Tongue (tissue), 2 donors: ENCODE measurements around the gene TYROBP. TPM values are rescaled to one million over a fixed set of nuclear protein-coding genes. Genes with fewer than 3 reads are reported as not detected.
A peak's percentile ranks its signal among the peaks of the same experiment; 100 is the strongest.
"Not testable (repeated sequence)": the region's sequence is repeated elsewhere in the genome, so short reads cannot be mapped to it uniquely, and the experiment has no call there.

Experiments used
- DNase-seq: peaks from one replicate; pipeline ENCODE4 v3.0.0-alpha.2; 2015
- total RNA-seq: library from RNA; depleted of rRNA; stranded (reverse); fragments of >200 nt; gene quantifications from one replicate; pipeline ENCODE4 v1.2.3, GENCODE V29; 2014

Gene TYROBP
- total RNA-seq, 1 donor from 2014 or later, result 3.6 TPM

DNA sequence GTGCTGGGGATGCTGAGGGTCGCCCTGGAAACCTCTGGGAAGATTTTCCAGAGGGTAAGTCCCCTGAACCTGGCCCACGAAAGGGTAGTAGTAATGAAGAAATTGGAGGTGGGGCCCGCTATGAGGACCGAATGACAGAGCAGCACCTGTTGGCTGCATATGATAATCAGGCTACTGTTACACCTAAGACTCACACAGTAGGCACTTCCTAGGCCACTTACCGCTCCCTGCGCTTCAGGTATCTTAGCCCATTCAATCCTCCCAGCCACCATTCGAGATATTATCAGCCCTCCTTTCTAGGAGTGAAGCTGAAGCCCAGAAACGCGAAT is 23.7 kb upstream of the TYROBP start:
- DNase-seq, result no peak

DNA sequence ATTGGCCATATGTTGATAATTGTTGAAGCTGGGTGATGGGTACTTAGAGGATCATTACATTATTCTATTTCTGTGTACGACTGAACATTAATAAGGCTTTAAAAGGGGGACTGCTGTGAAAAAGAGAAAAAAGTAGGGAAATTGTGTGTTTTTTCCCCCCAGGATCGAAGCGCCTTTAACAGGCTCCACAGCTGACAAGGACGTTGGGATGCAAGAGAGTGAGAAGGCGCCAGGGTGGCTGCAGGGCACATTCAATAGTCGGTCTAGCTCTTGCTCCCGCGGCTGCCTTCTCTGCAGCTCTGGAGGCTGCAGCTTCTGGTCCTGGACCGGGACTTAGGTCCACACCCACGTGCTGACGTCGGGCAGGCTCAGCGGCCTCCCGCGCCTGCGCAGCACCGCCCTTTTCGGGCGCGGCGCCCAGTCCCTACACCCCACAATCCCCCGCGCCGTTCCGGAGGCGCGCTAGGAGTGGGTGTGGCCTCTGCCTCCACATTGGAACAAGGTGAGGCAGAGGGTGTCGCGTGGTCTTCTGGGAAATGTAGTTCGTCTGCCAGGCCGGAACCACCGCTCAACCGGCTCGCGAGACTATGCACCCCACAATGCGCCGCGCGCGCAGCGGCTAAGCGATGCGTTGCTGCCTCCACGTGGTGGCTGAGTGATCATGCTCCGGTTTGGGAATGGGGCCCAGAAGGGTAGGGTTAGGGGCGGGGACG is 23.2 kb upstream of the TYROBP start:
- peak; percentile 100 for DNase-seq

DNA sequence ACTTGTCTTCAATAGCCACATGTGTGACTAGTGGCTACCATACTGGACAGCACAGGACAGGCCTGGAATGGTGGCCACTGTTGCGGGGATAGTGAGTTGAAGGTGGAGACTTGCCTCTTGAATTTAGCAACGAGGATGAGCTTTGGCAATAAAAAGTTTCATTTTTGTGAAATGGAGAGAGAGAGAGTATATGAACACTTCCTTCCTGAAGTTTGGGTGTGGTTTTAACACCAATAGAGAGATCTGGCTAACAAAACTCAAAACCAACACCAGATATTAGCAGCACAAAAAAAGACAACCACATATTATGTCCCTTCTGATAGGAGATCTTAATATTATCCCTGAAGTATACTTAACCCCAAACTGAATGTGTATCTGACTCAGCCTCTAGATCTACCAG is 21.8 kb upstream of the TYROBP start:
- no peak for DNase-seq

DNA sequence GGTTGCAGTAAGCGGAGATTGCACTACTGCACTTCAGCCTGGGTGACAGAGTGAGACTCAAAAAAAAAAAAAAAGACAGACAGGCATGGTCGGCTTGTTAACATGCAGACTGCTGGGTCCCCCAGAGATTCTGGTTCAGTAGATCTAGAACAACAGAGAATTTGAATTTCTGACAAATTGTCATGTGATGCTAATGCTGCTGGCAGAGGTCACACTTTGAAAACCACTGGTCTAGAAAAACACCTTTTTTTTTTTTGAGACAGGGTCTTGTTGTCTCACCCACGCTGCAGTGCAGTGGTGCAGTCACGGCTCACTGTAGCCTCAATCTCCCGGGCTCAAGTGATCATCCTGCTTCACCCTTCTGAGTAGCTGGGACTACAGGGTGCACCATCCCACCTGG is 20.4 kb upstream of the TYROBP start:
- no peak for DNase-seq

DNA sequence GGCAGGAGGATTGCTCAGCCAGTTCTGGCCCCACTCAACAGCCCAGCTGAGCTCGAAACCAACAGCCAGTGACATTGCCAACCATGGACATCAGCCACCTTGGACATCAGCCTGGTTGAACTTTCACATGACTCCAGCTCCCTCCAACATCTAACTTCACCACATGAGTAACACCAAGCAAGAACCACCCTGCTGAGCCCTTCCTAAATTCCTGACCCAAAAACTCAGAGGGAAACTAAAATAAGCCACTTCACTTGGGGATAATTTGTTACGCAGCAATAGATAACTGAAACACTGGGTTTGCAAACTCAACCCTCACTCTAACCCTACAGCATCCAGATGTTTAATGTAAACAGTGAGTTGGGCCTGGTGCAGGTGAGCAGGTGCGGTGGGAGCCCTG is 17.4 kb upstream of the TYROBP start:
- no peak for DNase-seq

DNA sequence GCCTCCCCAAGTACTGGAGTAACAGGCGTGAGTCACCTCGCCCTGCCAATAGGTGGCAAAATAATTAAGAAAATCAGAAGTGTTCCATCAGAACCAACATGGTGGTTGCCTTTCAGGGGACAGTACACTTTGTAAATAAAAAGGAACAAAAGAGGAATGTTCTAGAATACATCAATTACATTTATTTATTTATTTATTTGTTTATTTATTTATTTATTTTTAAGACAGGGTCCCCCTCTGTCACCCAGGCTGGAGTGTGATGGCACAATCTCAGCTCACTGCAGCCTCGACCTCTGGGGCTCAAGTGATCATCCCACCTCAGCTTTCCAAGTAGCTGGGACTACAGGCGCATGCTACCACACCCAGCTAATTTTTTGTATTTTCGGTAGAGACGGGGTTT is 12.9 kb upstream of the TYROBP start:
- no peak for DNase-seq

DNA sequence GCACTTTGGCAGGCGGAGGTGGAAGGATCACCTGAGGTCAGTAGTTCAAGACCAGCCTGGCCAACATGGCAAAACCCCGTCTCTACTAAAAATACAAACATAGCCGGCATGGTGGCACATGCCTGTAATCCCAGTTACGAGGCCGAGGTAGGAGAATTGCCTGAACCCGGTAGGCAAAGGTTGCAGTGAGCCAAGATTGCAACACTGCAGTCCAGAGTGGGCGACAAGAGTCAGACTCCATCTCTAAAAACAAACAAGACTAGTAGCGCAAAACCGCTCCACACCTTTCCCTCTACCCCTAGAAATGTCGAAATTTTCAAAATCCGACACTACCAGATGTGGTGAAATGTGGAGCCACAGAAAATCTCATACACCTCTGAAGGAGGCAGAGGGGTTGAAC is 11.2 kb upstream of the TYROBP start:
- DNase-seq, result no peak

DNA sequence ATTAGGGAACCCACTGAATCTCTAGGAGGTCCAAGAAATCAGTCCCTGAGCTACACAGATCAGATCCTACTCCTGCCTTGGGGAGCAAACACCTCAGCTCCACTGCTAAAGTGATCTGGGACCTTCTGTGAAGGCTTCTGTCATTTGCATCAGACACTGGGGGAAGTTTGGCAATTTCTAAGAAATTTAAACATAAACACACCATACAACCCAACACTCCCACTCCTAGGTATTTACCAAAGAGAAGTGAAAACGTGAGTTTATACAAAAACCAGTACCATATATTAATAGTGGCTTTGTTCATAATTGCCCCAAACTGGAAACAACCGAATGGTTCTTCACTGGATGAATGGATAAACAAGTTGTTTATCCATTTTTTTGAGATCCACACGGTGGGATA is 7.3 kb upstream of the TYROBP start:
- DNase-seq, result no peak

DNA sequence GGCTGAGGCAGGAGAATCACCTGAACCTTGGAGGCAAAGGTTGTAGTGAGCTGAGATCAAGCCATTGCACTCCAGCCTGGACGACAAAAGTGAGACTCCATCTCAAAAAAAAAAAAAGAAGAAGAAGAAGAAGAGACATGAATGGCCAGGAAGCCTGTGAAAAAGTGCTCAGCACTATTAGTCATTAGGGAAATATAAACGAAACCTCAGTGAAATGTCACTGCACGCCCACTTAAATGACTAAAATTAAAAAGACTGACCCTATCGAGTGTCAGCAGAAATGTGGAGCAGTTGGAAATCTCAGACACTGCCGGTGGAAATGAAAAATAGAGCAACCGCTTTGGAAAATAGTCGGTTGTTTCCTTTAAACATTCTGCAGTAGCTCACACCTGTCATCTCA is 5.5 kb upstream of the TYROBP start:
- no peak for DNase-seq

DNA sequence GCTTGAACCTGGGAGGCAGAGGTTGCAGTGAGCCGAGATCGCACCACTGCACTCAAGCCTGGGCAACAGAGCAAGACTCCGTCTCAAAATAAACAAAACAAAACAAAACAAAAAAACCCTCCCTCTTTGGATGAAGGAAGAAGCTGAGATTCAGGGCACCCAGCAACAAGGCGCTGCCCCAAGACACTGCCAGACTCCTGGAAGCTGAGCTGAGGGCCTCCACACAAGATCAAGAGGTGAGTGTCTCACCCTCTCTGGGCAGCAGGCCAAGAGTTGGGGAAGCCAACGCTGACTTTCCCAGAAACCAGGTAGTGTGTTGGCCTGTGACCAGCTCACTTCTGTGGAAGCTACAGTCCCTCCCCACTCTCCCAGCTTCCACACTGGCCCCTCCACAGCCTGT is 3.7 kb upstream of the TYROBP start:
- DNase-seq, result no peak

DNA sequence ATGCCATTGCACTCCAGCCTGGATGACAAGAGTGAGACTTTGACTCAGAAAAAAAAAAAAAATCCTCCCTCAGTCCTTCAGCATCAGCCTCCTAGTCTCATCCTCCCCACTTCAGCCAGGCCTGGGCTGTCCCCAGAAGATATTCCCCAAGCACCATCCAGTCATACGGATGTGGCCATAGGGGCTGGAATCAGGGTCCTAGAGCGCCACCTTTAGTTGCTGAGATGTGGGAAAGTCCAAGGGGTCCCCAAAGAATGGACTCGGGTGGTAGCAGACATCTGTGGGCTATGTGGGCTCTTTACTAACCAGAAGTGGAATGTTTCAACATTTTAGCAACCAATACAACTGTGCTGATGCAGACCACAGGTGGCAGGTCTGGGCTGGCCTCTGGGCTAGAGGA is 3.1 kb upstream of the TYROBP start:
- no peak for DNase-seq

DNA sequence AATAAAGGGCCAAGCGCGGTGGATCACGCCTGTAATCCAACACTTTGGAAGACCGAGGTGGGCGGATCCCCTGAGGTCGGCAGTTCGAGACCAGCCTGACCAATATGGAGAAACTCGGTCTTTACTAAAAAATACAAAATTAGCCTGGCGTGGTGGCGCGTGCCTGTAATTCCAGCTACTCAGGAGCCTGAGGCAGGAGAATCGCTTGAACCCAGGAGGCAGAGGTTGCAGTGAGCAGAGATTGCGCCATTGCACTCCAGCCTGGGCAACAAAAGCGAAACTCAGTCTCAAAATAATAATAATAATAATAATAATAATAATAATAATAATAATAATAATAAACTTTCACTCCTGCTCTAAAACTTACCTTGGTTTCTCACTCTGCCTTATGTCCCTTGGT is 2.3 kb upstream of the TYROBP start:
- DNase-seq, result not testable (repeated sequence)

DNA sequence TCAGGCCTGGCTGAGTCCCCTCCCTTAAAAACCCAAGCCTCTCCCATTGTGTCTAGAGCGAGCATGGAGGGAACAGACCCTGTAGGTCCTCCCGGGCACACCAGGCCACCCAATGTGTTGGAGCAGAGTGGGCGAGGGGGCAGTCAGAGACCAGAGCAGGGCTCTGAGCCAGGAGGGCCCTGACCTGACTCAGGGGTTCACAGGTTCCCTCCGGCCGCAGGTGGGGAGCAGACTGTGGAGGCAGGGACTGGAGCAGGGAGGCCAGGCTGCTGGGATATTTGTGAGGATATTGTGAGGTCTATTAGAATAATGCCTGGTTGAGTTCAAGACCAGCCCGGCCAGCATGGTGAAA is 1.6 kb upstream of the TYROBP start:
- DNase-seq, result no peak

DNA sequence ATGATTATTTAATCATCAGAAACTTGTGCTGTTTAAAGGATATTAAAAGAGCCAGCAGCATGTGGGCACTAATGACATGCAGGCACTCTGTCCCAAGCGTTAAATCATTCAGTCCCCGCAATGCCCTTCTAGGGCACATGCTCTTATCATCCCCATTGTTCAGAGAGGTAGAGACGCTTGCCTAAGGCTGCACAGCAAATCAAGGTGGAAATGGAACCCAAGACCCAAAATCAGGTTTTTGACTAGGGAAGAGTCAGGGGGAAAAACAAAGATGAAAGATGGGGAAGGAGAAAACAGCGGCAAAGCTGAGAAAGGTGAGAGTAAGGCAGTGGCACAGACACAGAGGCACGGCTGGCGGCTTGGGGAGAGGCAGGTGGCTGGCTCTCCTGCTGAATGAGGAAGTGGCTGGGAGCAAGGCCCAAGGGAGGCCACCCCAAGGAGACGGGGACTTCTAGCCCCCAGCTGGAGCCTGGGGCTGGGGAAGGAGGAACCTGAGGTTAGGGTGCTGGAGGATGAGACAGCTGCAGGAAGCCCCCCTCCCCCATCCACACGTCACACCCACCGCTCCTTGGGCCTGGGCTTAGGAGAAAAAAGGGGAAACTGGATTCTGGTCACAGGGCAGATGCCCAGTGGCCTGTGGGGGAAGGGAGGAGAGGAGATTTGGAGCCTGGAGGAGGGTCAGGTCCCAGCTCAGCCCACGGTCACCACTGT is 1.0 kb upstream of the TYROBP start:
- DNase-seq, result peak; percentile 29

DNA sequence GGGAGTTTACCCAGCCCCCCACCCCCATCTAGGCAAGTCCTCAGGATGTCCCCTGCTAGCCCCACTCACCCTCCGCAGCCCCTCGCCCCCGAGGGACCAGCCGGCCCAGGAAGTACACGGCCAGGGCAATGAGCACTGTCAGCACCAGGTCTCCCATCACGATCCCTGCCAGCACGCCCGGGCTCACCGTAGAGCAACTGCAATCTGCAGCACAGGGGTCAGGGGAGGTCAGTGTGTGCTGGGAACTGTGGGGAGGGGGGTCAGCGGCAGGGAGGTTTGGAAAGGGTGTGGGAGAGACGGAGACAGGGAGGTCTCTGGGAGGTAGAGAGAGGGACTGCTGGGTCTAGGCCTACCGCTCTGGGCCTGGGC is 734 bp downstream of the TYROBP start:
- DNase-seq, result no peak

DNA sequence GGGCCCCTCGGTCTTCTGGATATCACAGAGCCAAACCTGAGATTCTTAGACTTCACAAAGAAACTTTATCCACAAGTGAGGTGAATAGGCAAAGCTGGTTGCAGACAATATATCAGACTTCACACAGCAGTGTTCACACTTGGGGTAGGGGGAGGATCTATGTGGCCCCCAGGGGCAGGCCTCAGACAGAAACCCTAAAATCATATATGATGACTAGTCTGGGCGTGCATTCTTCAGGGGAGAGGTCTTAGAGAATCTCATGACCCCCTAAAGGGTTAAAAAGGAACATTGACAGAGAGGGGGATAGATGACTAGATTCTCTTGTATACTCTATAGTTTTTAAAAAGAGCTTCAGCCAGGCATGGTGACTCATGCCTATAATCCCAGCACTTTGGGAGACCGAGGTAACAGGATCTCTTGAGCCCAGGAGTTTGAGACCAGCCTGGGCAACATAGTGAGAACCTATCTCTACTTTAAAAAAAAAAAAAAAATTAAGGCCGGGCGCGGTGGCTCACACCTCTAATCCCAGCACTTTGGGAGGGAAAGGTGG is 2.8 kb downstream of the TYROBP start:
- no peak for DNase-seq

DNA sequence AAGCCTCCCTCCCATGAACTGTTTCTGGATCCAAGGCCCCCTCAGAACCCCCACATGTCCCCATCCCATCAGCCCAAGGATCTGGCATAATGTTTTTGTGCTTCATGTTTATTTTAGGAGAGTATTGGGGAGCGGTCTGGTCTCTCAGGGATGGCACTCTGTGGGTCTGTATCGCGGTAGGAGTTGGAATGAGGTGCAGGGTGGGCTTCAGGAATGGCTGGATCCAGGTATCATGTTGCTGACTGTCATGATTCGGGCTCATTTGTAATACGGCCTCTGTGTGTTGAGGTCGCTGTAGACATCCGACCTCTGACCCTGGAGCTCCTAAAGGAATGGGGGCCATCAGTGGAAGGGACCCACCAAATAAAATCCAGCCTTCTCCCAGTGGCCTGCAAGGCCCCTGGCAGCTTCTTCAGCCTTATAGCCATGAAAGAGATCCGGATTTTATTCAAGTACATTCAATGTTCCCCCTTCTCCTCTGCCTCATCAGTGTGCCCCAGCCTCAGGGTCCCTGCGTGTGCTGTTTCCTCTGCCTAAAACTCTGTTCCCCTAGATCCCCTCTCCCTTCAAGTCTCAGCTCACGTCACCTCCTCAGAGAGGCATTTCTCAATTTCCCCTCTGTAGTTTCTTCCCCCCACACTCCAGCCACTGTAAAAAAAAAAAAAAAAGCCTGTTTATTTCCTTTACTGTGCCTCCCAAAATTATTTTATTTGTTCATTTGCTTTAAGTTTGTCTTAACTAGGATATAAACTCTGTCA is 3.6 kb downstream of the TYROBP start:
- no peak for DNase-seq

DNA sequence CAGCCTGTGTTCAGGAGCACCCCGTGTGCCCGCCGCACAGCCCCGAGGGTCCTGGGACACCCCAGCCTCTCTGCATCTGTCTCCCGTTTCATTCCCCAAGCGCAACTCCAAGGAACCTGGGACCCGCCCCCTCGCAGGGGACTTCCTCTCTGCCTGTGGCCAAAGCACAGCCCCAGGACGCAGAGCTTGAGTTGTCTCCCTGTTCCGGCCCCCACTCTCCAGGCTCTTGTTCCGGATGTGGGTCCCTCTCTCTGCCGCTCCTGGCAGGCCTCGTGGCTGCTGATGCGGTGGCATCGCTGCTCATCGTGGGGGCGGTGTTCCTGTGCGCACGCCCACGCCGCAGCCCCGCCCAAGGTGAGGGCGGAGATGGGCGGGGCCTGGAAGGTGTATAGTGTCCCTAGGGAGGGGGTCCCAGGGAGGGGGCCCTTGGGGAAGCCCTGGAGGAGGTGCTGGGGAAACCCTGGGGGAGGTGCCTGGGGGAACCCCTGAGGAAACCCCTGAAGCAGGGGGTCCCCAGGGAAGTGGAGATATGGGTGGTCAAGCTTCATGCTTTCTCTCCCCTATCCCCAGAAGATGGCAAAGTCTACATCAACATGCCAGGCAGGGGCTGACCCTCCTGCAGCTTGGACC is 4.4 kb downstream of the TYROBP start:
- DNase-seq, result peak; percentile 35

DNA sequence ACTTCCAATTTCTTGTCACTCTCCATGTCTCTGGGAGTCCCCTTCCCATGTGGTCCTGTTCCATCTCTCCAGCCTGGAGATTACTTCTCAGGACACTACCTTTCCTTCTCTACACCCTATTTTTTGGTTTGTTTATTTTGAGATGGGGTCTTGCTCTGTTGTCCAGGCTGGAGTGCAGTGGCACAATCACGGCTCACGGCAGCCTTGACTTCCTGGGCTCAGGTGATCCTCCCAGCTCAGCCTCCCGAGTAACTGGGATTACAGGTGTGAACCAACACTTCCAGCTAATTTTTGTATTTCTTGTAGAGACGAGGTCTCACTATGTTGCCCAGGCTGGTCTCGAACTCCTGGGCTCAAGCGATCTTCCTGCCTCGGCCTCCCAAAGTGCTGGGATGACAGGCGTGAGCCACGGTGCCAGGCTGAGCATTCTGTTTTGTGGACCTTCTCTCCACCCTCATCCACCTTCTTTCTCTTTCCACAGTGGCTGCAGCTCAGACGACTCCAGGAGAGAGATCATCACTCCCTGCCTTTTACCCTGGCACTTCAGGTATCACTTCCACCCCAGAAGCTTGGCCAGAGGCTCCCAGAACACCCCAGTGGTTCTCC is 5.1 kb downstream of the TYROBP start:
- DNase-seq, result no peak

DNA sequence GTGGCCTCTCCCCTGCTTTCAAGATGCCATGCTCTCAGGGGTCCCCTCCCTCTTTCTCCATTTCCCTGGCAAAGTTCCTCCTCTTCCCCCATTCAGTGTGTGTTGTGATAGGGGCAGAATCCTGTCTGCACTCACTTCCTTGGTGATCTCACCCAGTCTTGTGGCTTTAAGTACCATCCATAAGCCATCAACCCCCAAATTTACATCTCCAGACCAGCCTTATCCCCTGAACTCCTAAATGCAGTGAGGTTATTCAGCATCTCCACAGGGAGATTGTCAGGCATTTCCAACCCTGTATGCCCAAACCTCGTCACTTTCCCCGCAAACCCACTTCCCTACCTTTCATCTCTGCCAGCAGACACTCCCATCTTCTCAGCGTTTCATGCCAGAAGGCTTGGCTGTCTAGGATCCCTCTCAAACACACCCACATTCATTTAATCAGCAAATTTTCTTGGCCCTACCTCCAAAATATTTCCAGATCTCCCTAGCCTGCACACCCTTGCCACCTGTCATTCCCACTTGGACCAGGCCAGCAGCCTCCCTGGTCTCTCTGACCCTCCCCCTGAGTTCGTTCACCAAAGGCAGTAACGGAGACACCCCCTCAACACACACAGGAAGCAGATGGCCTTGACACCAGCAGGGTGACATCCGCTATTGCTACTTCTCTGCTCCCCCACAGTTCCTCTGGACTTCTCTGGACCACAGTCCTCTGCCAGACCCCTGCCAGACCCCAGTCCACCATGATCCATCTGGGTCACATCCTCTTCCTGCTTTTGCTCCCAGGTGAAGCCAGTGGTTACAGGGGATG is 6.0 kb downstream of the TYROBP start, which contains the start of gene HCST:
Gene HCST (plus strand): TSS at position 676 of the 808 bp plus-strand sequence. CDS start 65 bp downstream, at position 741.
- no peak for DNase-seq

DNA sequence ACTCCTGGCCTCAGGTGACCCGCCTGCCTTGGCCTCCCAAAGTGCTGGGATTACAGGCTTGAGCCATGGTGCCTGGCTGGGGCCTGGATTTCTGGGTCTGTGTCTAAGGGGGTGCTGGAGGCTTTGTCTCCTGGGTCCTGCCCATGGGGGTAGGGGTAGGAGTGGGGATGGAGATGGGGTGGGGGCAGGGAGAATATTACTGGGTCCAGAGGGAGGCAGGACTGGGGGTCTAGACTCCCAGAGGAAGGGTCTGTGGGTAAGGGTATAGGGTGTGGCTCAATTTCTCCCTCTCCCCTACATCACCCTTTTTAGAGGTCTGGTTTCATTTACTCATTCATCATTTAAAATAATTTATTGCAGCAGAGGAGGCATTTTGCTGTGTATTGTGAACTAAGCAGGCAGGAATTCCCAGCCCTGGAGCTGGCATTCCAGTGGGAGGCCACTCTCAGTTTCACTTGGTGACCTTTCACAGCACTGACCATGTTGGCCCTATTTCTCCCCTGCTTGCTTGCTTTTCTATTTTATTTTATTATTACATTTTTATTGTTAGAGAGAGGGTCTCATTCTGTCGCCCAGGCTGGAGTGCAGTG is 6.9 kb downstream of the TYROBP start:
- DNase-seq, result no peak
